H9 (cell line): ENCODE data around the gene IGFBP4. TPM values are rescaled to one million over a fixed set of nuclear protein-coding genes. Genes with fewer than 3 reads are reported as not detected.

Source experiments
- DNase-seq: peaks from one replicate; pipeline ENCODE4 v3.0.0-alpha.2; 2017
- H2AFZ ChIP-seq: one replicate; pipeline ENCODE4 v1.6.1; 2013; ENCODE audit warnings: mild to moderate bottlenecking, low read length, control low read depth, moderate library complexity
- H2AK5ac ChIP-seq: 2 replicates; pipeline ENCODE4 v1.6.1; 2013; ENCODE audit warnings: low read length, control low read depth, mixed read lengths; ENCODE audit not compliant: insufficient read length
- H2BK120ac ChIP-seq: one replicate; pipeline ENCODE4 v1.6.1; 2013; ENCODE audit warnings: low read depth, mild to moderate bottlenecking, low read length, control low read depth, inconsistent platforms; ENCODE audit not compliant: poor library complexity, severe bottlenecking
- H2BK12ac ChIP-seq: 2 replicates; pipeline ENCODE4 v1.6.1; 2013; ENCODE audit warnings: low read length, control low read depth, mixed read lengths, low read depth; ENCODE audit not compliant: insufficient read length
- H2BK15ac ChIP-seq: 2 replicates; pipeline ENCODE4 v1.6.1; 2013; ENCODE audit warnings: low read depth, low read length, control low read depth
- H2BK20ac ChIP-seq: one replicate; pipeline ENCODE4 v1.6.1; 2013; ENCODE audit warnings: low read depth, mild to moderate bottlenecking, low read length, control low read depth, inconsistent platforms; ENCODE audit not compliant: poor library complexity, severe bottlenecking
- H2BK5ac ChIP-seq: 2 replicates; pipeline ENCODE4 v1.6.1; 2013; ENCODE audit warnings: low read length, control low read depth, mixed read lengths; ENCODE audit not compliant: insufficient read length
- H3K14ac ChIP-seq: 2 replicates; pipeline ENCODE4 v1.6.1; 2013; ENCODE audit warnings: low read length, control low read depth; ENCODE audit not compliant: insufficient read depth
- H3K18ac ChIP-seq: 2 replicates; pipeline ENCODE4 v1.6.1; 2013; ENCODE audit warnings: low read depth, mild to moderate bottlenecking, mixed read lengths, low read length, control low read depth; ENCODE audit not compliant: insufficient read length
- H3K23ac ChIP-seq: 2 replicates; pipeline ENCODE4 v1.6.1; 2013; ENCODE audit warnings: low read length, control low read depth, mixed read lengths, low read depth; ENCODE audit not compliant: insufficient read length
- H3K23me2 ChIP-seq: 2 replicates; pipeline ENCODE4 v1.6.1; 2013; ENCODE audit warnings: low read depth, mild to moderate bottlenecking, mixed read lengths, low read length, control low read depth; ENCODE audit not compliant: insufficient read length, poor library complexity, severe bottlenecking
- H3K27ac ChIP-seq: 2 replicates; pipeline ENCODE4 v1.5.1; 2013; ENCODE audit warnings: low read length, control low read depth, mixed read lengths, low read depth; ENCODE audit not compliant: insufficient read length
- H3K27me3 ChIP-seq: 2 replicates; pipeline ENCODE4 v1.6.1; 2013; ENCODE audit warnings: low read length, control low read depth, inconsistent platforms; ENCODE audit not compliant: insufficient read depth
- H3K4ac ChIP-seq: 2 replicates; pipeline ENCODE4 v1.6.1; 2013; ENCODE audit warnings: low read depth, mild to moderate bottlenecking, control low read depth, inconsistent platforms, low read length, moderate library complexity
- H3K4me1 ChIP-seq: 2 replicates; pipeline ENCODE4 v1.6.1; 2013; ENCODE audit warnings: low read length, control low read depth, inconsistent platforms; ENCODE audit not compliant: insufficient read depth
- H3K4me2 ChIP-seq: 2 replicates; pipeline ENCODE4 v1.6.1; 2013; ENCODE audit warnings: low read length, control low read depth, mixed read lengths; ENCODE audit not compliant: insufficient read length, insufficient read depth
- H3K56ac ChIP-seq: 2 replicates; pipeline ENCODE4 v1.6.1; 2013; ENCODE audit warnings: low read depth, mild to moderate bottlenecking, mixed read lengths, low read length, control low read depth; ENCODE audit not compliant: insufficient read length
- H3K79me1 ChIP-seq: 2 replicates; pipeline ENCODE4 v1.6.1; 2013; ENCODE audit warnings: low read depth, mild to moderate bottlenecking, moderate library complexity, low read length, control low read depth, inconsistent platforms; ENCODE audit not compliant: insufficient read depth, poor library complexity, severe bottlenecking
- H3K79me2 ChIP-seq: 2 replicates; pipeline ENCODE4 v1.6.1; 2013; ENCODE audit warnings: low read length, control low read depth, inconsistent platforms; ENCODE audit not compliant: insufficient read depth
- H3K9ac ChIP-seq: 2 replicates; pipeline ENCODE4 v1.6.1; 2013; ENCODE audit warnings: low read length, control low read depth, mixed read lengths; ENCODE audit not compliant: insufficient read length; ENCODE audit errors: extremely low read depth
- H3K9me3 ChIP-seq: one replicate; pipeline ENCODE4 v1.6.1; 2013; ENCODE audit warnings: low read depth, low read length, inconsistent platforms; ENCODE audit not compliant: control insufficient read depth
- H3T11ph ChIP-seq: one replicate; pipeline ENCODE4 v1.6.1; 2013; ENCODE audit warnings: mild to moderate bottlenecking, low read length, control low read depth, inconsistent platforms
- H4K20me1 ChIP-seq: one replicate; pipeline ENCODE4 v1.6.1; 2013; ENCODE audit not compliant: control insufficient read depth, insufficient read length, insufficient read depth
- H4K5ac ChIP-seq: 2 replicates; pipeline ENCODE4 v1.6.1; 2013; ENCODE audit warnings: low read depth, mild to moderate bottlenecking, mixed read lengths, low read length, control low read depth; ENCODE audit not compliant: insufficient read length
- H4K8ac ChIP-seq: replicated peaks from 2 replicates; pipeline ENCODE4 v1.6.1; 2013; ENCODE audit warnings: low read length, control low read depth, mixed read lengths, low read depth; ENCODE audit not compliant: insufficient read length
- H4K91ac ChIP-seq: 2 replicates; pipeline ENCODE4 v1.6.1; 2013; ENCODE audit warnings: low read depth, mild to moderate bottlenecking, moderate library complexity, mixed read lengths, low read length, control low read depth; ENCODE audit not compliant: insufficient read length
- H3K27ac Mint-ChIP-seq, 3 experiments: 2 replicates in 2 of 3; 3 replicates in 1 of 3; pipeline ENCODE4 v1.8.0; 2020 to 2021; ENCODE audit warnings: mixed read lengths in 3 of 3, mild to moderate bottlenecking in 1 of 3, moderate library complexity in 1 of 3
- H3K27me3 Mint-ChIP-seq: 2 replicates; pipeline ENCODE4 v1.8.0; 2021; ENCODE audit warnings: low read depth, mild to moderate bottlenecking, moderate library complexity, mixed read lengths
- H3K36me3 Mint-ChIP-seq, 3 experiments: 2 replicates in 2 of 3; 3 replicates in 1 of 3; pipeline ENCODE4 v1.8.0; 2020 to 2021; ENCODE audit warnings: low read depth in 3 of 3, mixed read lengths in 3 of 3; ENCODE audit not compliant: insufficient read depth in 1 of 3
- H3K4me1 Mint-ChIP-seq, 2 experiments: 2 replicates each; pipeline ENCODE4 v1.8.0; 2020; ENCODE audit warnings: mixed read lengths in 2 of 2
- H3K4me3 Mint-ChIP-seq, 2 experiments: 2 replicates in 1 of 2; 3 replicates in 1 of 2; pipeline ENCODE4 v1.8.0; 2020 to 2021; ENCODE audit warnings: mild to moderate bottlenecking in 2 of 2, mixed read lengths in 2 of 2, moderate library complexity in 1 of 2
- H3K9me3 Mint-ChIP-seq, 2 experiments: 2 replicates in 1 of 2; 3 replicates in 1 of 2; pipeline ENCODE4 v1.8.0; 2020; ENCODE audit warnings: mild to moderate bottlenecking in 2 of 2, mixed read lengths in 2 of 2, moderate library complexity in 1 of 2
- WGBS: extraction: QIAGEN DNeasy Blood & Tissue Kit; methylation state at CpG from one replicate; pipeline ENCODE4 v1.1.7; 2013; ENCODE audit warnings: missing lambda C conversion rate, low lambda C conversion rate, mixed read lengths; ENCODE audit not compliant: insufficient read length; ENCODE audit errors: extremely low coverage; 5-methylcytosine and 5-hydroxymethylcytosine counted together
- total RNA-seq: library from RNA; stranded (reverse); gene quantifications from 2 replicates; pipeline ENCODE4 v1.2.1, GENCODE V29; 2021
- TF ChIP-seq, protein P1 (sequence below): fragments of 200-600 bp; sonication (generic); conservative IDR thresholded peaks from 3 replicates; pipeline ENCODE4 v1.8.0; 2021; ENCODE audit warnings: antibody characterized with exemption, mild to moderate bottlenecking

IGFBP4 gene
- total RNA-seq, 1 experiment from 2014 or later: 49.9 TPM

DNA sequence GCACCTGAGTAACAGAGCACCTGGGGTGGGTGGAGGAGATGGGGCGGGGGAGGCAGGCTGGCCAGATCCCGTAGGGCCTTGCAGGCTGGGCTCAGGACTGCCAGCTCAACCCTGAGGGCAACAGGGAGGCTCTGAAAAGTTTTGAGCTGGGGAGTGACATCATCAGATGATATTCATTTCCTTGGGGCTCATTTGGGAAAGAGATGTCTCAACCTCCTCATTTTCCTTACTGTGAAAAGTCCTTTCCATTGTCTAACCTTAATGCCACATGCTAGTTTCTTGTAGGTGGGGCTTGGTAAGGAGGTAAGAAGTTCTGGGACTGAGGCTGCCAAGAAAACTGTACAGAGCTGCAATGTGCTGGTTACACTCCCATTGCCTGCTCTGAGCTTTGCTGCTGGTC is 54.4 kb downstream of the IGFBP4 start:
- H3K27me3 Mint-ChIP-seq: peaks cover 12% of the 10 kb centered on the region

More for the DNA sequence above, 54.4 kb downstream of the IGFBP4 start:
- no peak overlapping the region for H4K91ac ChIP-seq
- H2AFZ ChIP-seq: no peak overlapping the region
- H3K23ac ChIP-seq: no peak overlapping the region
- no peak overlapping the region for H3K4me2 ChIP-seq
- Mint-ChIP-seq H3K4me1 (peaks cover 29 to 38% of the 10 kb centered on the region in 2 experiments), H3K9me3 (no peaks in the 10 kb centered on the region; a peak in 1 of 5 replicates), H3K4me3 (no peak overlapping the region), H3K27ac (peak overlapping the region in 2 of 3 experiments; percentile 53 to 87; a peak in 2 of 7 replicates), H3K36me3 (peaks cover 0 to 2% (median 0%) of the 10 kb centered on the region in 3 experiments; a peak in 1 of 7 replicates)
- H3K14ac ChIP-seq: peak overlapping the region; percentile 44; the same call in 1 of the 2 replicates
- H3K79me2 ChIP-seq: no peaks in the 10 kb centered on the region
- no peak overlapping the region for H3T11ph ChIP-seq
- no peak overlapping the region for H2BK120ac ChIP-seq
- H4K8ac ChIP-seq: no peak overlapping the region
- H3K18ac ChIP-seq: no peak overlapping the region
- H3K4ac ChIP-seq: no peak overlapping the region
- H4K20me1 ChIP-seq: no peaks in the 10 kb centered on the region
- H3K23me2 ChIP-seq: no peaks in the 10 kb centered on the region
- H3K4me1 ChIP-seq: peaks cover 9% of the 10 kb centered on the region; the same call in 1 of the 2 replicates
- no peak overlapping the region for H2BK15ac ChIP-seq
- H3K27ac ChIP-seq: no peak overlapping the region
- TF ChIP-seq, protein P1, sequence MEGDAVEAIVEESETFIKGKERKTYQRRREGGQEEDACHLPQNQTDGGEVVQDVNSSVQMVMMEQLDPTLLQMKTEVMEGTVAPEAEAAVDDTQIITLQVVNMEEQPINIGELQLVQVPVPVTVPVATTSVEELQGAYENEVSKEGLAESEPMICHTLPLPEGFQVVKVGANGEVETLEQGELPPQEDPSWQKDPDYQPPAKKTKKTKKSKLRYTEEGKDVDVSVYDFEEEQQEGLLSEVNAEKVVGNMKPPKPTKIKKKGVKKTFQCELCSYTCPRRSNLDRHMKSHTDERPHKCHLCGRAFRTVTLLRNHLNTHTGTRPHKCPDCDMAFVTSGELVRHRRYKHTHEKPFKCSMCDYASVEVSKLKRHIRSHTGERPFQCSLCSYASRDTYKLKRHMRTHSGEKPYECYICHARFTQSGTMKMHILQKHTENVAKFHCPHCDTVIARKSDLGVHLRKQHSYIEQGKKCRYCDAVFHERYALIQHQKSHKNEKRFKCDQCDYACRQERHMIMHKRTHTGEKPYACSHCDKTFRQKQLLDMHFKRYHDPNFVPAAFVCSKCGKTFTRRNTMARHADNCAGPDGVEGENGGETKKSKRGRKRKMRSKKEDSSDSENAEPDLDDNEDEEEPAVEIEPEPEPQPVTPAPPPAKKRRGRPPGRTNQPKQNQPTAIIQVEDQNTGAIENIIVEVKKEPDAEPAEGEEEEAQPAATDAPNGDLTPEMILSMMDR: no peak
- H3K9me3 ChIP-seq: no peaks in the 10 kb centered on the region
- no peak overlapping the region for H3K9ac ChIP-seq
- H2BK20ac ChIP-seq: no peak overlapping the region
- H2AK5ac ChIP-seq: no peak overlapping the region
- H3K27me3 ChIP-seq: no peaks in the 10 kb centered on the region
- DNase-seq: no peak
- H3K56ac ChIP-seq: no peak overlapping the region
- no peaks in the 10 kb centered on the region for H3K79me1 ChIP-seq
- WGBS: no CpG with 5 or more reads among the region's 2 CpGs
- no peak overlapping the region for H2BK5ac ChIP-seq
- H2BK12ac ChIP-seq: no peak overlapping the region
- no peak overlapping the region for H4K5ac ChIP-seq
